ENCODE data around the gene NR3C2.

Gene NR3C2

DNA sequence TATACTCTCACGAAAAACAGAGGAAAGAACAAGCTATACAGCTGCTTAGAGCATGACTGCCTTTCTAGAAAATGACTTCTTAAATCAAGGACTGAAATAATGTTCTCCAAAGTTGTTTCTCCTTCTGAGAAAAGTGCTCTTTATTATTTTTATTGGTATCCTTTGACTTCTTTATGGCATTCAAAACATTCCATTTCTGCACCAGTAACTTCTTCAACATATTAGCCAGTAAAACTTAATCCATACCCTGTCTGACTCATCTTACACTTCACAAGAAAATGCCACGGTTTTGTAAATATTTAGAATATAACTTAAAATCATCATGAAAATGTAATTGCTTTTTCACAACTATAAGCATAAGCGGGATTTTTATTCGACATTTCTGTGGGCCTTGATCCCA is 180.4 kb downstream of the NR3C2 start:
- TF ChIP-seq, protein P1, sequence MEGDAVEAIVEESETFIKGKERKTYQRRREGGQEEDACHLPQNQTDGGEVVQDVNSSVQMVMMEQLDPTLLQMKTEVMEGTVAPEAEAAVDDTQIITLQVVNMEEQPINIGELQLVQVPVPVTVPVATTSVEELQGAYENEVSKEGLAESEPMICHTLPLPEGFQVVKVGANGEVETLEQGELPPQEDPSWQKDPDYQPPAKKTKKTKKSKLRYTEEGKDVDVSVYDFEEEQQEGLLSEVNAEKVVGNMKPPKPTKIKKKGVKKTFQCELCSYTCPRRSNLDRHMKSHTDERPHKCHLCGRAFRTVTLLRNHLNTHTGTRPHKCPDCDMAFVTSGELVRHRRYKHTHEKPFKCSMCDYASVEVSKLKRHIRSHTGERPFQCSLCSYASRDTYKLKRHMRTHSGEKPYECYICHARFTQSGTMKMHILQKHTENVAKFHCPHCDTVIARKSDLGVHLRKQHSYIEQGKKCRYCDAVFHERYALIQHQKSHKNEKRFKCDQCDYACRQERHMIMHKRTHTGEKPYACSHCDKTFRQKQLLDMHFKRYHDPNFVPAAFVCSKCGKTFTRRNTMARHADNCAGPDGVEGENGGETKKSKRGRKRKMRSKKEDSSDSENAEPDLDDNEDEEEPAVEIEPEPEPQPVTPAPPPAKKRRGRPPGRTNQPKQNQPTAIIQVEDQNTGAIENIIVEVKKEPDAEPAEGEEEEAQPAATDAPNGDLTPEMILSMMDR (conservative IDR thresholded peaks at IDR 0.05; ENCODE audit: control insufficient read depth, insufficient read depth, low read depth, low read length), result no peak
- H3K4me3 ChIP-seq (ENCODE audit: control insufficient read depth, low read depth, low read length), result no peak overlapping the region
- DNase-seq (ENCODE audit: low read depth), result no peak

DNA sequence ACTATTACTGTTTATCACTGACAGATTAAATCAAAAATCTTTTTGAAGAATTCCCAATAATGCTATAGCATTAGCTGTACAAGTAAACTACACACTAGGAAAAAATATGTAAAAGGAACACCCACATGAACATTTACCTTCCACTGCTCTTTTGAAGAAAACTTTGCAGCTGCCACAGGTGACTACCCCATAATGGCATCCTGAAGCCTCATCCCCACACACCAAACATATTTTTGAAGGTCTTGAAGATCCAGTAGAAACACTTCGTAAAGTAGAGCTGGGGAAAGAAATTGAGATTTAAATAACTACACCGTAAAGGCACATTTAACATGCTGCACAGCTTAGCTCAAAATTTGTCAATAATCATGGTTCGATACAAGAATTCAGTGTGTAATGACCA is 182.4 kb downstream of the NR3C2 start:
- no peak for DNase-seq (ENCODE audit: low read depth)
- H3K4me3 ChIP-seq (ENCODE audit: control insufficient read depth, low read depth, low read length), result no peak overlapping the region
- TF ChIP-seq, protein P1 (conservative IDR thresholded peaks at IDR 0.05; ENCODE audit: control insufficient read depth, insufficient read depth, low read depth, low read length), result no peak

DNA sequence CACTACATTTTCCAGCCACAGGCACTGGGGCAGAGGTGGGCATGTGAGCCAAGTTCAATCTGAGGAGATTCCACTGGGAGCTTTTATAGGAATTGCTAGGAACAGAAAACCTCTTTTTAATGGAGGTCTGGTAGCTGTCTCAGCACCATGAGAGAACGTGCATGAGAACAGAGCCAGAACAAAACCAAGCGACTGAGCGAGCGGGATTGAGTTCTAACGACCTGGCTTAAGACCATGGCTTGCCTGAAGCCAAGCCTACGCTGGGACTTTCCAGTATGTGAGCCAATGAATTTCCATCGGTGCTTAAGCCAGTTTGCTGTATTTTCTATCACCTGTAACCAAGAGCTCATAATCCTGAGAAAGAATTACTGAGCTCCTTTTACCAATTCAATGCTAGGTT is 183.7 kb downstream of the NR3C2 start:
- TF ChIP-seq, protein P1 (conservative IDR thresholded peaks at IDR 0.05; ENCODE audit: control insufficient read depth, insufficient read depth, low read depth, low read length), result no peak
- DNase-seq (ENCODE audit: low read depth), result no peak
- no peak overlapping the region for H3K4me3 ChIP-seq (ENCODE audit: control insufficient read depth, low read depth, low read length)

DNA sequence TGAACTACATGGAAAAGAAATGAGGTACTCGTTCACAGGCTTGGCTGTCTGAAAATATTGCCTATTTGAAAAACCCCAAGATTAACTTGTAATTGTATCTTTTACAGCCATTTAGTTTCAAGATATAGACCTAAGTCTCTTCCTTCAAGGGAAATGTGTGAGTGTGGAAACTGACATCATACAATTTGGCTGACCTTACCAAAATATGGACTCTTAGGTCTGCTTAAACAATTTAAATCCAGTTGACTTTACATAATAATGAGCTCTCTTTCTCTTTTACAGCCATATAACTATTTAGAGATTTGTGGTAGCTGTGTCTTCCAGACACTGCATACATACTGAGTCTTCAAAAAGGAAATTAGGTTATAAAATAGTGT is 186.9 kb downstream of the NR3C2 start:
- DNase-seq (ENCODE audit: low read depth), result no peak
- TF ChIP-seq, protein P1 (conservative IDR thresholded peaks at IDR 0.05; ENCODE audit: control insufficient read depth, insufficient read depth, low read depth, low read length), result no peak
- no peak overlapping the region for H3K4me3 ChIP-seq (ENCODE audit: control insufficient read depth, low read depth, low read length)

DNA sequence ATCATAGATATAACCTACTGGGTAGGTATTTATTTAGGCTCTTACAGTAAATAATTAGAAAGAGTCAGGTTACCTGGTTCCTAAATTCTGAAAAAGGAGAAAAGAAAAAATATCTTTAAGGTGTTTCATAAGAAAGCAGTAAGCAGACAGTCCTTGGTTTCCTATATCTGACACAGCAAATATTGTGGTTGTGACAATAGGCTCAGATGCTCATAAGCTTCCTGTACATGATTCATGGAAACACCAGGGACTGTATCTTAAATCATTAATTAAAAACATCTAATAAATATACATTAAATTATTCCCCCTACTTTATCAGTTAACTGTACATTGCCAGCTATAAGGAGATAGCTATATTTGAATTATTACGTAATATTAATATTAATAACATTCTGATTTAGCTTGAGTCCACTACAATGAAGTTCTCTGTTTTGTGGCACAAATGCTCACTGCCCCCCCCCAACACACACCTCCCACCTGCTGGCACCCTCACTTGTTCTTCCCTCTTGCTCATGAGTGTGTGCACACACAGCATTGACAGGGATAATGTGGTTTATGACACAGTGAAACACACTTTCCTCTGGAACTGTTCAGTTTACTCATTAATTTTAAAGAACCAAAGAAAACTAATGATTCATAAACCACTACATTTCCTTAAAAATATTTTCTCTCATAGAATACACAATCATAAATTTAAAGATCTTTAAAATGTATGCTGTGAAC is 187.4 kb downstream of the NR3C2 start:
- TF ChIP-seq, protein P1 (conservative IDR thresholded peaks at IDR 0.05; ENCODE audit: control insufficient read depth, insufficient read depth, low read depth, low read length), result no peak

DNA sequence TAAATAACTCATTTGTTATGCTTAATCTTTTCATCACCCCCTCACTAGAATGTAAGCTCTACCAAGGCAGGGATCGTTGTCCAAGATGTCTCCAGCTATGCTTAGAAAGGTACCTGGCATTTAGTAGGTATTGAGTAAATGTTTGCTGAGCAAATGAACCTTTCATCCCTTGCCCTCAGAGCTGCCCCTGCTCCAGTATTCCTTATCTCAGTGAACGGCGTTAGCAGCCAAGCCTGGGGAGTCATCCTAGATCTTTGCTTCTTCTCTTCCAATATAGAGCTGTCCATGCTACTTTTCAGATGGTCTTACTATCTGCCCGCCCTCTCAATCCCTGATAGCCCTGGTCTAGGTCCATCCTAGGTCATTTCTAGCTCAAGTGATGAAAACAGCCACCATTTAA is 188.4 kb downstream of the NR3C2 start:
- no peak overlapping the region for H3K4me3 ChIP-seq (ENCODE audit: control insufficient read depth, low read depth, low read length)
- TF ChIP-seq, protein P1 (conservative IDR thresholded peaks at IDR 0.05; ENCODE audit: control insufficient read depth, insufficient read depth, low read depth, low read length), result no peak
- DNase-seq (ENCODE audit: low read depth), result no peak

More for the DNA sequence above, 187.4 kb downstream of the NR3C2 start:
- H3K4me3 ChIP-seq (ENCODE audit: control insufficient read depth, low read depth, low read length), result no peak overlapping the region
- DNase-seq (ENCODE audit: low read depth), result no peak
